Type B pancreatic cell (in vitro differentiated cells): ENCODE results near the gene DBT. TPM values are rescaled to one million over a fixed set of nuclear protein-coding genes. Genes with fewer than 3 reads are reported as not detected.

Experiments
- DNase-seq: peaks from one replicate; pipeline ENCODE4 v3.0.0; 2021; ENCODE audit warnings: mixed read lengths; ENCODE audit not compliant: unreplicated experiment; ENCODE audit errors: extremely low spot score
- H3K27ac Mint-ChIP-seq: 2 replicates; pipeline ENCODE4 v1.8.0; 2021; ENCODE audit warnings: mild to moderate bottlenecking, mixed read lengths
- H3K27me3 Mint-ChIP-seq: 2 replicates; pipeline ENCODE4 v1.8.0; 2021; ENCODE audit warnings: mixed read lengths
- H3K36me3 Mint-ChIP-seq: 2 replicates; pipeline ENCODE4 v1.8.0; 2021; ENCODE audit warnings: mixed read lengths
- H3K4me1 Mint-ChIP-seq: one replicate; pipeline ENCODE4 v1.8.0; 2021; ENCODE audit warnings: mixed read lengths; ENCODE audit not compliant: unreplicated experiment
- H3K4me3 Mint-ChIP-seq: 2 replicates; pipeline ENCODE4 v1.8.0; 2021; ENCODE audit warnings: mild to moderate bottlenecking, mixed read lengths
- H3K9me3 Mint-ChIP-seq: 2 replicates; pipeline ENCODE4 v1.8.0; 2021; ENCODE audit warnings: mixed read lengths
- total RNA-seq: library from RNA; stranded (reverse); gene quantifications from 2 replicates; pipeline ENCODE4 v1.2.1, GENCODE V29; 2021; ENCODE audit warnings: low replicate concordance
- TF ChIP-seq, protein P1 (sequence below): fragments of 200-600 bp; sonication (generic); conservative IDR thresholded peaks from 2 replicates; pipeline ENCODE4 v1.5.0; 2021; ENCODE audit warnings: antibody characterized with exemption, mild to moderate bottlenecking

Gene DBT
- total RNA-seq, 1 donor from 2014 or later, result 21.4 TPM

GRCh38 chr1:100287162-100287561 lies 37.5 kb upstream of the DBT start:
- H3K27me3 Mint-ChIP-seq, result no peaks in the 10 kb centered on the region
- TF ChIP-seq, protein P1, sequence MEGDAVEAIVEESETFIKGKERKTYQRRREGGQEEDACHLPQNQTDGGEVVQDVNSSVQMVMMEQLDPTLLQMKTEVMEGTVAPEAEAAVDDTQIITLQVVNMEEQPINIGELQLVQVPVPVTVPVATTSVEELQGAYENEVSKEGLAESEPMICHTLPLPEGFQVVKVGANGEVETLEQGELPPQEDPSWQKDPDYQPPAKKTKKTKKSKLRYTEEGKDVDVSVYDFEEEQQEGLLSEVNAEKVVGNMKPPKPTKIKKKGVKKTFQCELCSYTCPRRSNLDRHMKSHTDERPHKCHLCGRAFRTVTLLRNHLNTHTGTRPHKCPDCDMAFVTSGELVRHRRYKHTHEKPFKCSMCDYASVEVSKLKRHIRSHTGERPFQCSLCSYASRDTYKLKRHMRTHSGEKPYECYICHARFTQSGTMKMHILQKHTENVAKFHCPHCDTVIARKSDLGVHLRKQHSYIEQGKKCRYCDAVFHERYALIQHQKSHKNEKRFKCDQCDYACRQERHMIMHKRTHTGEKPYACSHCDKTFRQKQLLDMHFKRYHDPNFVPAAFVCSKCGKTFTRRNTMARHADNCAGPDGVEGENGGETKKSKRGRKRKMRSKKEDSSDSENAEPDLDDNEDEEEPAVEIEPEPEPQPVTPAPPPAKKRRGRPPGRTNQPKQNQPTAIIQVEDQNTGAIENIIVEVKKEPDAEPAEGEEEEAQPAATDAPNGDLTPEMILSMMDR, result no peak
- peaks cover 17% of the 10 kb centered on the region for H3K36me3 Mint-ChIP-seq
- no peak for DNase-seq
- H3K4me1 Mint-ChIP-seq, result no peaks in the 10 kb centered on the region
- no peak overlapping the region for H3K27ac Mint-ChIP-seq
- H3K9me3 Mint-ChIP-seq, result no peaks in the 10 kb centered on the region
- no peak overlapping the region for H3K4me3 Mint-ChIP-seq

- H3K4me1 Mint-ChIP-seq, result no peaks in the 10 kb centered on the region
- TF ChIP-seq, protein P1, result no peak
- no peaks in the 10 kb centered on the region for H3K27me3 Mint-ChIP-seq
- no peak overlapping the region for H3K4me3 Mint-ChIP-seq
- peaks cover 28% of the 10 kb centered on the region for H3K36me3 Mint-ChIP-seq
- no peak overlapping the region for H3K27ac Mint-ChIP-seq
- no peaks in the 10 kb centered on the region for H3K9me3 Mint-ChIP-seq
- DNase-seq, result no peak
Observed at GRCh38 chr1:100284591-100284990, 35.0 kb upstream of the DBT start.

DNA sequence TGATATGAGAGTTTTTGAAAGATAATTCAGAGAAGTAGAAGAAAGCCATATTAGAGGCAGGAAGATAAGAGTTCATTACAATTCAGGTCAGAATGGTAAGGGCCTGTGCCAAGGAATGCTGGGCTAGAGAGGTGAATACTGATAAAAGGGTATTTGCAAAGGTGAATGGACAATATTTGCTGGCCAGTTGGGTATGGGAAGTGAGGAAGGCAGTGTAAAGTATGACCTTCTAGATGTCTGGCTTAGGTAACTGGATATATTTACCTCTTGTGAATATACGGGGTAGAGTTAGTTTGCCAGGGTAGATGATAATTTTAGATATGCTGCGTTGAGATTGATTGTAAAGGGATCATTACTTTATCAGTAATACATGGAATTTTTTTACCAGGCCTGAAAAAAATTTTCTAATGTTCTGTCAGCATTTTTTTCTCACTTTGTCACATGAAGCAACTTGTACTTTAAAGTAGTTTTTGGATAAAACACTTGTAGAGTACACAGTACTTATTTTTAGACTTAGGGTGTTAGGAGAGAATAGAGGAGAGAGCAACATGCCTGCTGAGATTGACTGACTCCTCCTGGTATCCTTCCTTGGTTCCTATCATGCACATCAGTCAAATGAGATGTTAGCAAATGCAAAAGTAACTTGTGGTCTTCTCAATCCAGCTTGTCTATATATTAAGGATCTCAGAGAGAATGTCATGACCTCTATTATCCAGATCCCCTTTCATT lies 30.5 kb upstream of the DBT start:
- no peaks in the 10 kb centered on the region for H3K9me3 Mint-ChIP-seq
- H3K36me3 Mint-ChIP-seq, result peaks cover 27% of the 10 kb centered on the region
- TF ChIP-seq, protein P1, result no peak
- no peaks in the 10 kb centered on the region for H3K27me3 Mint-ChIP-seq
- H3K4me1 Mint-ChIP-seq, result no peaks in the 10 kb centered on the region
- H3K27ac Mint-ChIP-seq, result no peak overlapping the region
- H3K4me3 Mint-ChIP-seq, result no peak overlapping the region
- no peak for DNase-seq

- Mint-ChIP-seq H3K9me3 (no peaks in the 10 kb centered on the region), H3K36me3 (peaks cover 32% of the 10 kb centered on the region), H3K4me3 (no peak overlapping the region), H3K4me1 (no peaks in the 10 kb centered on the region), H3K27ac (no peak overlapping the region), H3K27me3 (no peaks in the 10 kb centered on the region)
- no peak for DNase-seq
- TF ChIP-seq, protein P1, result no peak
Observed at GRCh38 chr1:100279358-100279923, 29.8 kb upstream of the DBT start.

GRCh38 chr1:100277866-100278265 lies 28.2 kb upstream of the DBT start:
- Mint-ChIP-seq H3K9me3 (no peaks in the 10 kb centered on the region), H3K27ac (no peak overlapping the region), H3K27me3 (no peaks in the 10 kb centered on the region), H3K4me1 (no peaks in the 10 kb centered on the region), H3K36me3 (peaks cover 32% of the 10 kb centered on the region), H3K4me3 (no peak overlapping the region)
- TF ChIP-seq, protein P1, result no peak
- DNase-seq, result no peak
